Gastrocnemius medialis (tissue), 4 donors: ENCODE measurements around the gene STH.

Experiments used
- CTCF ChIP-seq, 5 experiments: fragments of 450-650 bp in 3 of 5; fragments of 200-600 bp in 2 of 5; sonication (generic) in 2 of 5; IDR thresholded peaks in 4 of 5; conservative IDR thresholded peaks in 1 of 5; 1 replicate in 4 of 5; 2 replicates in 1 of 5; pipeline ENCODE4 v1.5.1; 2016 to 2019; ENCODE audit warnings: antibody characterized with exemption in 5 of 5, mild to moderate bottlenecking in 3 of 5, moderate library complexity in 3 of 5
- POLR2A ChIP-seq, 2 donors: fragments of 450-650 bp; IDR thresholded peaks; one replicate each; pipeline ENCODE4 v1.6.1; 2017; ENCODE audit warnings: antibody characterized with exemption in 2 of 2, mild to moderate bottlenecking in 2 of 2, moderate library complexity in 2 of 2

GRCh38 chr17:46038937-46039336 lies 39.9 kb downstream of the STH start:
- TF ChIP-seq CTCF (IDR thresholded peaks at IDR 0.05 in 4 of 5, conservative IDR thresholded peaks at IDR 0.05 in 1 of 5) (no peak), POLR2A (IDR thresholded peaks at IDR 0.05) (no peak)
